ENCODE measurements around the gene NKG7. TPM values are rescaled to one million over a fixed set of nuclear protein-coding genes. Genes with fewer than 3 reads are reported as not detected.

Gene NKG7
- total and polyA plus RNA-seq, 2 of the 13 experiments (the other 11 are each of a cell fraction or from before 2014, with no cell fraction given): 0.40 TPM; not detected in 1

DNA sequence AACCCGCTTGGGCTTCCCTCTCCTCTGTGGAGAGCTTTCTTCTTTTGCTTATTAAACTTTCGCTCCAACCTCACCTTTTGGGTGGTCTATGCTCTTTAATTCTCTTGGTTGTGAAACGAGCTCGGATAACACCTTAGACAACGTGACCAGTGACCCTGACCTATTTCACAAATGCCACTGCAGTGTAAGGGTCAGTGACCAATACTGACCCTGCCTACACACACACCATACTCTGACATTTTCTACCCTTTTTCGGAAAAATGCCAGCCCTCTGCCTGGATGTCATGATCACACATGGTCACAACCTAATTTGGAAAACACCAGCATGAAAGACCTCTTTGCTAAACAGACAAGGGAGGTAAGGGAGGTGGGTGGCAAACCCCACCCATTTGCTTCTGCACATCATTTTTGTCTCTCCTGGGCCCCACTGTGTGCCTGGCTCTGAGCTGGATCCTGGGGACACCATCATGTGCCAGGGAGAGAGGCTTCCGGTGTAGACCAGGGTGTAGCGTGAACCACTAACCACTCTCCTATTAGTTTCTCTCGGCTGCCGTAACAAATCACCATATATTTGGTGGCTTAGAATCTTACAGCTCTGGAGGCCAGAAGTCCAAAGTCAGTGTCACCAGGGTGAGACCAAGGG, 16.2 kb downstream of the NKG7 start (continued):
- TF ChIP-seq, protein P1, sequence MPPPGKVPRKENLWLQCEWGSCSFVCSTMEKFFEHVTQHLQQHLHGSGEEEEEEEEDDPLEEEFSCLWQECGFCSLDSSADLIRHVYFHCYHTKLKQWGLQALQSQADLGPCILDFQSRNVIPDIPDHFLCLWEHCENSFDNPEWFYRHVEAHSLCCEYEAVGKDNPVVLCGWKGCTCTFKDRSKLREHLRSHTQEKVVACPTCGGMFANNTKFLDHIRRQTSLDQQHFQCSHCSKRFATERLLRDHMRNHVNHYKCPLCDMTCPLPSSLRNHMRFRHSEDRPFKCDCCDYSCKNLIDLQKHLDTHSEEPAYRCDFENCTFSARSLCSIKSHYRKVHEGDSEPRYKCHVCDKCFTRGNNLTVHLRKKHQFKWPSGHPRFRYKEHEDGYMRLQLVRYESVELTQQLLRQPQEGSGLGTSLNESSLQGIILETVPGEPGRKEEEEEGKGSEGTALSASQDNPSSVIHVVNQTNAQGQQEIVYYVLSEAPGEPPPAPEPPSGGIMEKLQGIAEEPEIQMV (CRISPR knock-in tag; IDR thresholded peaks at IDR 0.05; ENCODE audit: low read depth): 0 out of 2 replicates have a peak, but pooled peaks have one; percentile 24
- no peak for TF ChIP-seq MTA3 (CRISPR knock-in tag; IDR thresholded peaks at IDR 0.05)
- TF ChIP-seq HMGXB4 (CRISPR knock-in tag; IDR thresholded peaks at IDR 0.05; ENCODE audit: borderline replicate concordance in 1 of 2, low read depth in 1 of 2): 0 out of 4 replicates have a peak, but pooled peaks of 1 of the 2 experiments have one; percentile 33
- 0 out of 2 replicates have a peak, but pooled peaks have one; percentile 42 for TF ChIP-seq JUN (CRISPR knock-in tag; IDR thresholded peaks at IDR 0.05)
- no peak for TF ChIP-seq KMT2B (CRISPR knock-in tag; IDR thresholded peaks at IDR 0.05)
- TF ChIP-seq, protein P2, sequence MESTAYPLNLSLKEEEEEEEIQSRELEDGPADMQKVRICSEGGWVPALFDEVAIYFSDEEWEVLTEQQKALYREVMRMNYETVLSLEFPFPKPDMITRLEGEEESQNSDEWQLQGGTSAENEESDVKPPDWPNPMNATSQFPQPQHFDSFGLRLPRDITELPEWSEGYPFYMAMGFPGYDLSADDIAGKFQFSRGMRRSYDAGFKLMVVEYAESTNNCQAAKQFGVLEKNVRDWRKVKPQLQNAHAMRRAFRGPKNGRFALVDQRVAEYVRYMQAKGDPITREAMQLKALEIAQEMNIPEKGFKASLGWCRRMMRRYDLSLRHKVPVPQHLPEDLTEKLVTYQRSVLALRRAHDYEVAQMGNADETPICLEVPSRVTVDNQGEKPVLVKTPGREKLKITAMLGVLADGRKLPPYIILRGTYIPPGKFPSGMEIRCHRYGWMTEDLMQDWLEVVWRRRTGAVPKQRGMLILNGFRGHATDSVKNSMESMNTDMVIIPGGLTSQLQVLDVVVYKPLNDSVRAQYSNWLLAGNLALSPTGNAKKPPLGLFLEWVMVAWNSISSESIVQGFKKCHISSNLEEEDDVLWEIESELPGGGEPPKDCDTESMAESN (CRISPR knock-in tag; conservative IDR thresholded peaks at IDR 0.05): no peak
- peak; percentile 97 for TF ChIP-seq NR2F2 (IDR thresholded peaks at IDR 0.05; ENCODE audit: borderline replicate concordance, low read depth)
- peak; percentile 80 for TF ChIP-seq SAP130 (CRISPR knock-in tag; IDR thresholded peaks at IDR 0.05; ENCODE audit: low read depth)
- no peak for TF ChIP-seq ZNF747 (CRISPR knock-in tag; IDR thresholded peaks at IDR 0.05; ENCODE audit: borderline replicate concordance)
- TF ChIP-seq KDM6A (CRISPR knock-in tag; IDR thresholded peaks at IDR 0.05; ENCODE audit: low read depth): no peak
- TF ChIP-seq ZNF567 (CRISPR knock-in tag; IDR thresholded peaks at IDR 0.05; ENCODE audit: borderline replicate concordance): no peak
- TF ChIP-seq SPEN (CRISPR knock-in tag; IDR thresholded peaks at IDR 0.05; ENCODE audit: low read depth): peak; percentile 18; the same call in 1 of the 2 replicates
- TF ChIP-seq, protein P3, sequence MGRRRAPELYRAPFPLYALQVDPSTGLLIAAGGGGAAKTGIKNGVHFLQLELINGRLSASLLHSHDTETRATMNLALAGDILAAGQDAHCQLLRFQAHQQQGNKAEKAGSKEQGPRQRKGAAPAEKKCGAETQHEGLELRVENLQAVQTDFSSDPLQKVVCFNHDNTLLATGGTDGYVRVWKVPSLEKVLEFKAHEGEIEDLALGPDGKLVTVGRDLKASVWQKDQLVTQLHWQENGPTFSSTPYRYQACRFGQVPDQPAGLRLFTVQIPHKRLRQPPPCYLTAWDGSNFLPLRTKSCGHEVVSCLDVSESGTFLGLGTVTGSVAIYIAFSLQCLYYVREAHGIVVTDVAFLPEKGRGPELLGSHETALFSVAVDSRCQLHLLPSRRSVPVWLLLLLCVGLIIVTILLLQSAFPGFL (CRISPR knock-in tag; IDR thresholded peaks at IDR 0.05): no peak
- no peak for TF ChIP-seq ZSCAN5A (CRISPR knock-in tag; IDR thresholded peaks at IDR 0.05; ENCODE audit: borderline replicate concordance)
- peak; percentile 72; the same call in 1 of the 2 replicates for TF ChIP-seq PHF21A (CRISPR knock-in tag; IDR thresholded peaks at IDR 0.05)
- no peak for TF ChIP-seq ATF1 (CRISPR knock-in tag; IDR thresholded peaks at IDR 0.05)
- TF ChIP-seq HNRNPUL1 (IDR thresholded peaks at IDR 0.05; ENCODE audit: low read depth, low read length): no peak

Data from HepG2 (cell line).